SK-N-DZ (cell line): ENCODE measurements around the gene PKP4.
"Not testable (repeated sequence)": the region's sequence is repeated elsewhere in the genome, so short reads cannot be mapped to it uniquely, and the experiment has no call there.

Experiments
- DNase-seq: peaks from one replicate; pipeline ENCODE4 v3.0.0-alpha.2; 2015; ENCODE audit warnings: low spot score

The PKP4 gene

DNA sequence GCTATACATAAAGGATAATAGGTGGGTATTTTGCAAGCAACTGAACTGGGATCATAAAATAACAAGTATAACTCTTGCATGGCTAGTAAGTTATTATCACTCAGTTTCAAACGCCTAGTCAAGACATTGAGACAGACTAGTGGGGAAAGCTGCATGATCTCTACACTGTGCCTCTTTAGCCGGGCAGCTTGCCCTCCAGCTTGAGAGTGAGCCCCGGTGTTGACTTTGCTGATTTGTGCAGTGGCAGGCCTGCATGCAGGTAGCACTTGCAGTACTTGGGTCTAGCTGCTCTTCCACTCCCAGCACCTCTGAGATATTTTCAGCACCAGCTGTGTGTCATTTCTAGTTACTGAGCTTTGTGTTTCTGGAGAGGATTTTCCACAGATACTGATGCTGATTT, 219.5 kb downstream of the PKP4 start:
- no peak for DNase-seq

DNA sequence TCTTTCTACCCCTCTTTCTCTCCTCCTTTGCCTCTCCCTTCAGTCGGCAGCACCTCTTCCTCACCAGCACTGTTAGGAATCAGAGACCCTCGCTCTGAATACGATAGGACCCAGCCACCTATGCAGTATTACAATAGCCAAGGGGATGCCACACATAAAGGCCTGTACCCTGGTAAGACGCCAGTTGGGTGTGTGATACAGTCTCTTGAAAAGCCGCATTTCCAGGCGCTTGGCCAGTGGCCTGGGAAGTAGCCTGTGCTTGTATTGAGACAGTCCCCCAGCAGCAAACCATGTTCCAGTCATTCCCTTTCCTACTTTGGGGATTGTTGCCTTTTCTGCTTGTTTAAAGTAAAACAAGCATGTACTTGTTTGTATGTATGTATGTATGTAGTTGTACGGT, 219.9 kb downstream of the PKP4 start:
- no peak for DNase-seq

- no peak for DNase-seq
These were observed 220.8 kb downstream of the PKP4 start for GRCh38 chr2:158677542-158677941.

GRCh38 chr2:158681816-158682215, 225.1 kb downstream of the PKP4 start:
- no peak for DNase-seq

DNA sequence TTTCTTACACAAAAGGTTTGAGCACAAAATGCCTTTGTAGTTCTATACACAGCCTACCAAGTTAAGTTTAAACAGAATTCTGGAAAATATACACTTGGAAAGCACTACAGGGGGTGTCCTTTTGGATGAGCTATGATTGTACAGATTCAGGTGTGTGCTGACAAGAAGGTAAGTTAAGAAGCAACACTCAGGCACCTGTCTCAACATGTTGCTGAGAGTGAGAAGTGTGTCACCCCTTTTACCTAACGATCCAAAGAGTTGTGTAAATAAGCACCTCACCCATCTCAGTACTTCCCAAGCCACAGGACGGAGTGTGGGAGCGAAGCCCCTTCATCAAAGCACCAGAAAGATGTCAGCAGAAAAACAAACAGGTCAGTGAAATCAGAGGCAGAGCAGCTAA, 228.9 kb downstream of the PKP4 start:
- DNase-seq = no peak

- DNase-seq = peak; percentile 10
These were observed 229.5 kb downstream of the PKP4 start for GRCh38 chr2:158686210-158686691.

DNA sequence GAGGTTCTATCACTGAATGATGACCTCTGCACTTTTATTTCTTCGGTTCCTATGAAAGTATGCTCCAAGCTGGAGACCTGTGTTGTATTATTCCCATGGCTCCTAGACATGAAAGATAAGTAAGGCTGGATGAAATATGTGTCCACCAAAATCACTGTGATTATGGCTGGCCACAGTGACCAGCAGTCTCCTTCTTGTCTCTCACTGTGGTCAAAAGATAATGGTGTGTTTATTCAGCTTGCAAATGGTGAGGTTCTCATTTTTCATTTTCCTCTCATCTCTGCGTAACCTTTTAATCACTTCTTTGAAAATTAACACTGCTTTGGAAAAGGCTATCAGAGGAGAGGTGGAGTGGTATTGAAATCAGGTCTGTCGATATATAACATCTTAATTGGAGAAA, 230.6 kb downstream of the PKP4 start:
- DNase-seq = no peak

DNA sequence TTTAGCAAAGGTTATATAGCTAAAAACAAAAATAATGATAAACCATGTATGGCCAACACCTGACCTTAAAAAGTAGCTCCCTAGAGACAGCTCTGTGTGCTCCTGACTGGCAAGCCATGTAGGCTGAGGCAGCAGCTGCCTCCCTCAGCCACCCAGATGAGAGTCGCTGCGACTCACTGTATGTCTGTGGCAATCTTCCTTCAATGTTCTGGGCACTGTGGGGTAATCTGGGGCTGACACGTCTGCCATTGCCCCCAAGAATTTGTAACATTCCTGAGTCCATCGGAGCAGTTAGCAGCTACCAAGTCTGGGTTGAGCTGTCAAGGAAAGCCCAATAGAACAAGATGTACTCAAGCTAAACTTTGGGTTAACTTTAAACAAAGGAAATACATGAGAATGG, 232.0 kb downstream of the PKP4 start:
- DNase-seq = no peak

- no peak for DNase-seq
These were observed 232.6 kb downstream of the PKP4 start for GRCh38 chr2:158689391-158689790.

- no peak for DNase-seq
These were observed 234.1 kb downstream of the PKP4 start for GRCh38 chr2:158690823-158691222.

DNA sequence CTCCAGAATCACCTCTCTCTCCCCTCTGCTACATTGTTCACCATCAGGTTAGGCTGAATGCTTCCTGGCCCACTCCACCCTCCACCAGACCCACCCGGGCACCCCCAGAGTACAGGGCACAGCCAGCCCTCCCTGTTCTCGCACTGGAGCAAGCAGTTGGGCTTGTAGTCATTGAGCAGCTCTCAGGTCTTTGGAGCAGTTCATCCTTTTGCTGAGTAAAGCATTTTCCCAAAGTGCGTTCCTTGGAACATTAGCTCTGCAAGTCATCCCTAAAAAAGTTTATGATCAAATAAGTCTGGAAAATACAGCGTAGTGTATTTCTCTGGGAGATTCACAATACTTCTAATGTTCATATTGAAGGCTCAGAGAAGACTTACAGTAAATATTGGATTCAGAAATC, 234.9 kb downstream of the PKP4 start:
- no peak for DNase-seq

DNA sequence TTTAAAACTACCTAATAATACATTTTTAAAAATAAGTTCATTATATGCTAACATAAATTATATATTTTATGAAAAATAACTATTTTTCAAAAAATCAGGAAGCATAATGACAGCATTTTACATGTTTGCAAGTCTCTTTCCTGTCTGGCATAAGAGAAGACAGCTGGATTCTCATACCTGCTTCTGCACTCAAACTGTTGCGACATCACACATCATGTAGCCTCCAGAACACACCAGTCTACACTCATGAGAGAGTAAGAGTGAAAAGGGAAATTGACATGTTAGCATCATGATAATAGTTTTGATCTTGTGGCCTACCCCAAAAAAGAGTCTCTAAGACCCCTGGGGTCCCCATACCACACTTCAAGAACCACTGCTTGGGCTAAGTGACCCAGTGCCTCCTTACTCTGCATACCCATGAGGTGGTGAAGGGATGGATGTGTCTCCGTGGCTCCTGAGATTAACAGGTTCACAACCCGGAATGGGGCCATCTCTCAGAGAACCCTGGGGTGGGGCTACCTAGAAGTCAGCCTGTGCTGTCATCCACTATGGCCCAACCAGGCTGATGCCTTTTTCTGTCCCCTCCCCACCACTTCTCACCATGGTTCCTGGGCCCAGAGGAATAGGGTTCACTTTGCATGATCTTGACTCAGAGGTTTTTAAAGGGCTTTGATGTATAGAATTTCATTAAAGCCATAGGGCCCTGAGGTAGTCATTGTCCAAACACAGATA, 235.8 kb downstream of the PKP4 start:
- no peak for DNase-seq

DNA sequence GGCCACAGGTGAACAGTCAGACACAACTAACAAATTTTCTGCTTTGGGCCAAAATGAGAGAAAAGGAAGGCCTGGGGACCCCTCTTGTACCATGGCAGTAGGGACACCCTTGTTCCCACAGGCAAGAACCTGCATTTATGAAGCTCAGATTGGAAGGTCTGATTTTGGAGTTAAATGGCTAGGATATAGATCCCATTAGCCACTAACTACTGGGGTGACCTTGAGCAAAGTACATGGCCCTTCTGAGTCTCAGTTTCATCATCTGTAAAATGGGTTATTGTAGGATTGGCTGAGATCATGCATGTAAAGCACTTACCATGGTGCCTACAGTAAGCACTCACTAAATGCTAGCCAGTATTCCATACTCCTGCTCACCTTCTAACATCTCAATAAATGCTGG, 236.7 kb downstream of the PKP4 start:
- no peak for DNase-seq

GRCh38 chr2:158695305-158695704, 238.6 kb downstream of the PKP4 start:
- DNase-seq = no peak

DNA sequence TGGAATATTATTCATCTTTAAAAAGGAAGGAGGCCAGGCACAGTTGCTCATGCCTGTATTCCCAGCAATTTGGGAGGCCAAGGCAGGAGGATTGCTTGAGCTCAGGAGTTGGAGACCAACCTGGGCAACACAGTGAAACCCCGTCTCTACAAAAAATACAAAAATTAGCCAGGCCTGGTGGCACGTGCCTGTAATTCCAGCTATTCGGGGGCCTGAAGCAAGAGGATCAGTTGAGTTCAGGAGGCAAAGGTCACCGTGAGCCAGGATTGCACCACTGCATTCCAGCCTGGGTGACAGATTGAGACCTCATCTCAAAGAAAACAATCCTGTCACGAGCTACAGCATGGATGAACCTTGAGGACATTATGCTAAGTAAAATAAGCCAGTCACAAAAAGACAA, 239.0 kb downstream of the PKP4 start:
- not testable (repeated sequence) for DNase-seq

DNA sequence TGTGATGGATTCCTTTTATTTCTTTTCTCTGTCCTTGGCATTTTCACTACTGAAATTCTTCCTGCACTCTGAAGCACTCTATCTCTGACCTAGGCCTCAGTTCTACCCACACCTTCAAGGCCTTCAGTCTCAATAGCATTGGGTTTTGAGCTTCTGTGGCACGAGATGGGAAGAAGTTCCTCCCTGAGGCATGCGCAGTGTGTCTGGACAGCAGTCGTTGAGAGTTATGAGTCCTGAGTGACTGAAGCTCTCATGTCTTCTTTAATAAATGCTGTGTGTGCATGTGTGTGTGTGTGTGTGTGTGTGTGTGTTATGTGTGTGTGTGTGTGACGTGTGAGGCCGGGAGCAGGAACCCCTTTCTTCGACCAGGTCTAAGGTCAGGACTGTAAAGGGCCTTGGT, 242.6 kb downstream of the PKP4 start:
- no peak for DNase-seq

- DNase-seq = peak; percentile 51
These were observed 244.3 kb downstream of the PKP4 start for GRCh38 chr2:158701101-158701500.

GRCh38 chr2:158702740-158703139, 246.0 kb downstream of the PKP4 start:
- no peak for DNase-seq

- not testable (repeated sequence) for DNase-seq
These were observed 248.1 kb downstream of the PKP4 start for GRCh38 chr2:158704724-158705465.

GRCh38 chr2:158712791-158713522, 256.2 kb downstream of the PKP4 start:
- DNase-seq = no peak

DNA sequence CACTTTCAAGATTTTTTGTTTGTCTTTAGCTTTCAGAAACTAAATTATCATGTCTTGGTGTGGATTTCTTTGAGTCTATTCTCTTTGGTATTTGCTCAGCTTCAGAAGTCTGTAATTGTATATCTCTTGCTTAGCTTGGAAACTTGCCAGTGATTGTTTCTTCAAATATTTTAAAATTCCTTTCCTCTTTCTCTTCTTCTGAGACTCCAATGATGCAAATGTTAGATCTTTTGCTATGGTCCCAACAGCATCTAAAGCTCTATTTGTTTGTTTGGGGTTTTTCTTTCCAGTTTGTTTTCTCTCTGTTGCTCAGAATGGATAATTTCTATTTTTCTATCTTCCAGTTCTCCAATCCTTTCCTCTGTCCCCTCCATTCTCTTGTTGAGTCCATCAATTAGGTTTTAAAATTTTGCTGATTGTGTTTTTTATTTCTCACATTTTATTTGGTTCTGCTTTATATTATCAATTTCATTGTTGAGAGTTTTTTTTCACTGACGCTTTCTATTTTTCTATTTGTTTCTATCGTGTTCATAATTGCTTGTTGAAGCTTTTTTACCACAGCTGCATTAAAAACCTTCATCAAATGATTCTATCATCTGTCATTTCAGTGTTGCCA, 256.9 kb downstream of the PKP4 start:
- DNase-seq = no peak

DNA sequence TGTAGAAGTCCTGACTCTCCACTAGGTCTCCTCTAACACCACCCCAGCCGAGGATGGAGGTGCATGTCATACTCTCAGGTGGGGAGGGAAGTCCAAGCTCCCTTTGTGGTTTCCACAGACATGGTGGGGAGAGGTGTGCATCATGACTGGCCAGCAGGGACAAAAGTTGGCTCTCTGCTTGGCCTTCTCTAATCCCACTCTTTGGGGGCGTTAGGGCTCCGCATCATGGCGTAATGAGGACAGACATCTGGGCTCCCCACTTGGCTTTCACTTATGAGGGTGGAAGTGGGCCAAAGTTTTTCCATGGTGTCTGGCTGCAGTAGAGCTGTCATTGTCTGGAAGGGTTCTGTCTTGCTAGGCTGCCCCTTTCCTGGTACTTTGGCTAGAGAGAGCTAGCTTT, 257.7 kb downstream of the PKP4 start:
- no peak for DNase-seq
